Activated CD4-positive, alpha-beta T cell treated with anti-CD3 and anti-CD28 coated beads, Interleukin-2, amount 50 U/mL, for 24 hours (primary cell): ENCODE results near the gene ADGRV1.

Experiments
- DNase-seq, 2 donors: peaks; one replicate each; pipeline ENCODE4 v3.0.0-alpha.2; 2020; ENCODE audit warnings: low read depth in 1 of 2, low spot score in 1 of 2

The ADGRV1 gene

GRCh38 chr5:91151947-91152346, 593.4 kb downstream of the ADGRV1 start:
- DNase-seq: no peak

GRCh38 chr5:91154338-91154737, 595.7 kb downstream of the ADGRV1 start:
- no peak for DNase-seq

GRCh38 chr5:91155274-91155673, 596.7 kb downstream of the ADGRV1 start:
- DNase-seq: no peak

- DNase-seq: no peak
Observed at GRCh38 chr5:91156242-91156641, 597.6 kb downstream of the ADGRV1 start.

GRCh38 chr5:91158011-91158410, 599.4 kb downstream of the ADGRV1 start:
- no peak for DNase-seq

- no peak for DNase-seq
Observed at GRCh38 chr5:91159647-91160046, 601.0 kb downstream of the ADGRV1 start.

GRCh38 chr5:91160714-91161285, 602.2 kb downstream of the ADGRV1 start:
- DNase-seq: no peak

GRCh38 chr5:91162534-91163381, 604.2 kb downstream of the ADGRV1 start:
- peak; percentile 20 to 65 for DNase-seq

GRCh38 chr5:91164424-91164823, 605.8 kb downstream of the ADGRV1 start:
- no peak for DNase-seq

GRCh38 chr5:91166059-91166807, 607.6 kb downstream of the ADGRV1 start:
- DNase-seq: no peak

GRCh38 chr5:91168859-91169258, 610.3 kb downstream of the ADGRV1 start:
- no peak for DNase-seq

- DNase-seq: no peak
Observed at GRCh38 chr5:91170266-91170665, 611.7 kb downstream of the ADGRV1 start.

GRCh38 chr5:91171322-91171721, 612.7 kb downstream of the ADGRV1 start:
- DNase-seq: no peak

GRCh38 chr5:91174396-91174795, 615.8 kb downstream of the ADGRV1 start:
- no peak for DNase-seq

- DNase-seq: no peak
Observed at GRCh38 chr5:91175708-91176107, 617.1 kb downstream of the ADGRV1 start.

- no peak for DNase-seq
Observed at GRCh38 chr5:91176288-91177016, 617.9 kb downstream of the ADGRV1 start.

- no peak for DNase-seq
Observed at GRCh38 chr5:91177085-91177484, 618.5 kb downstream of the ADGRV1 start.

- no peak for DNase-seq
Observed at GRCh38 chr5:91177639-91178038, 619.0 kb downstream of the ADGRV1 start.

GRCh38 chr5:91178461-91178860, 619.9 kb downstream of the ADGRV1 start:
- DNase-seq: no peak

- no peak for DNase-seq
Observed at GRCh38 chr5:91179018-91179417, 620.4 kb downstream of the ADGRV1 start.

- no peak for DNase-seq
Observed at GRCh38 chr5:91180506-91180905, 621.9 kb downstream of the ADGRV1 start.
